Measurements from ENCODE around the gene HUNK.

- TF ChIP-seq CTCF (IDR thresholded peaks at IDR 0.05; ENCODE audit: poor library complexity) (no peak), EZH2phosphoT487 (IDR thresholded peaks at IDR 0.05; ENCODE audit: low read depth, severe bottlenecking, unreplicated experiment) (no peak), EZH2 (IDR thresholded peaks at IDR 0.05; ENCODE audit: borderline replicate concordance) (no peak)
Observed at GRCh38 chr21:31837041-31837440, 35.8 kb upstream of the HUNK start.
